Endothelial cell of umbilical vein (primary cell): ENCODE measurements around the gene EXOC6B. TPM values are rescaled to one million over a fixed set of nuclear protein-coding genes. Genes with fewer than 3 reads are reported as not detected.

Experiments used
- BruUV-seq: library from RNA; stranded (reverse); fragments of 400-500 nt; replicated peaks from 2 replicates; lab custom pipeline; 2021; lab: Mats Ljungman, UMichigan
- CTCF ChIA-PET: fragments of 300-600, 350-600 bp; sonication (Branson Sonifier 250); formaldehyde crosslinking; loops from one replicate; lab custom pipeline; 2021; ENCODE audit warnings: antibody characterized with exemption, inconsistent platforms; lab: Charles Lee
- POLR2A ChIA-PET: fragments of 300-600, 350-600 bp; sonication (Branson Sonifier 250); formaldehyde crosslinking; loops from one replicate; lab custom pipeline; 2021; ENCODE audit warnings: antibody characterized with exemption, inconsistent platforms; lab: Charles Lee
- DNase-seq: peaks from one replicate; pipeline ENCODE4 v3.0.0-alpha.2; 2011; ENCODE audit warnings: low read depth, low spot score
- FAIRE-seq: peaks from 2 replicates; lab custom pipeline; 2011; peaks lifted over from hg19 to GRCh38; lab: Jason Lieb, UNC
- H2AFZ ChIP-seq: 2 replicates; pipeline ENCODE4 v1.6.0; 2012; ENCODE audit warnings: low read depth, low read length, control low read depth, inconsistent platforms
- H3K27ac ChIP-seq: 2 replicates; pipeline ENCODE4 v1.5.1; 2011; ENCODE audit warnings: low read depth, mild to moderate bottlenecking, control low read depth, low read length, moderate library complexity; ENCODE audit not compliant: insufficient read depth
- H3K27me3 ChIP-seq, 2 experiments: 2 replicates each; pipeline versions ENCODE4 v1.6.0 to v1.6.1; 2011; ENCODE audit warnings: low read length in 2 of 2, mixed read lengths in 1 of 2; ENCODE audit not compliant: control insufficient read depth in 2 of 2, insufficient read depth in 2 of 2
- H3K36me3 ChIP-seq, 2 experiments: 2 replicates in 1 of 2; 3 replicates in 1 of 2; pipeline ENCODE4 v1.5.1; 2011; ENCODE audit warnings: low read length in 2 of 2, mild to moderate bottlenecking in 1 of 2, moderate library complexity in 1 of 2; ENCODE audit not compliant: control insufficient read depth in 2 of 2, insufficient read depth in 2 of 2; ENCODE audit errors: extremely low read depth in 1 of 2
- H3K4me1 ChIP-seq: 3 replicates; pipeline ENCODE4 v1.5.1; 2011; ENCODE audit warnings: mild to moderate bottlenecking, low read length; ENCODE audit not compliant: control insufficient read depth, insufficient read depth; ENCODE audit errors: extremely low read depth
- H3K4me2 ChIP-seq: 2 replicates; pipeline ENCODE4 v1.6.1; 2011; ENCODE audit warnings: low read length, control low read depth, mixed read lengths; ENCODE audit not compliant: insufficient read depth
- H3K4me3 ChIP-seq, 3 experiments: fragments of 200-600 bp in 1 of 3; sonication (generic), shearing (Covaris generic) in 1 of 3; replicated peaks in 1 of 3; 2 replicates each; pipeline ENCODE4 v1.5.1; 2011 to 2016; ENCODE audit warnings: control low read depth in 3 of 3, low read length in 3 of 3, mild to moderate bottlenecking in 2 of 3, inconsistent platforms in 1 of 3, low read depth in 1 of 3, moderate library complexity in 1 of 3; ENCODE audit not compliant: insufficient read depth in 1 of 3
- H3K79me2 ChIP-seq: 2 replicates; pipeline ENCODE4 v1.6.0; 2012; ENCODE audit warnings: low read length, inconsistent platforms; ENCODE audit not compliant: control insufficient read depth, insufficient read depth
- H3K9ac ChIP-seq: replicated peaks from 2 replicates; pipeline ENCODE3; 2011; ENCODE audit warnings: low read length, control low read depth; ENCODE audit not compliant: insufficient read depth; ENCODE audit errors: extremely low read depth
- H3K9me1 ChIP-seq: replicated peaks from 3 replicates; pipeline ENCODE4 v1.6.0; 2011; ENCODE audit warnings: mild to moderate bottlenecking, low read length; ENCODE audit not compliant: control insufficient read depth, insufficient read depth; ENCODE audit errors: extremely low read depth
- H3K9me3 ChIP-seq: replicated peaks from 2 replicates; pipeline ENCODE4 v1.5.1; 2012; ENCODE audit warnings: low read length, inconsistent platforms; ENCODE audit not compliant: control insufficient read depth, insufficient read depth
- H4K20me1 ChIP-seq: replicated peaks from 2 replicates; pipeline ENCODE3; 2011; ENCODE audit warnings: mild to moderate bottlenecking, low read length; ENCODE audit not compliant: control insufficient read depth, insufficient read depth; ENCODE audit errors: extremely low read depth
- EZH2 ChIP-seq: IDR thresholded peaks from 2 replicates; pipeline ENCODE4 v1.6.1; 2012; ENCODE audit warnings: borderline replicate concordance, low read depth, mild to moderate bottlenecking, moderate library complexity, low read length, inconsistent platforms; ENCODE audit not compliant: severe bottlenecking
- FOS ChIP-seq: IDR thresholded peaks from 2 replicates; pipeline ENCODE4 v1.6.1; 2011; ENCODE audit warnings: mild to moderate bottlenecking, low read length, moderate library complexity, borderline replicate concordance; ENCODE audit not compliant: insufficient read depth
- GATA2 ChIP-seq: IDR thresholded peaks from 2 replicates; pipeline ENCODE4 v1.7.0; 2011; ENCODE audit warnings: low read depth, mild to moderate bottlenecking, moderate library complexity, mixed read lengths, low read length; ENCODE audit not compliant: insufficient read length, insufficient read depth
- JUN ChIP-seq: IDR thresholded peaks from 2 replicates; pipeline ENCODE4 v1.6.1; 2011; ENCODE audit warnings: borderline replicate concordance, low read depth; ENCODE audit not compliant: insufficient read length, insufficient read depth
- MYC ChIP-seq: IDR thresholded peaks from one replicate; pipeline ENCODE4 v1.6.1; 2011; ENCODE audit warnings: mild to moderate bottlenecking, low read depth, low read length
- POLR2A ChIP-seq: IDR thresholded peaks from 2 replicates; pipeline ENCODE4 v1.6.1; 2012; ENCODE audit warnings: low read depth, mild to moderate bottlenecking, control low read depth, low read length
- POLR2AphosphoS5 ChIP-seq: IDR thresholded peaks from 2 replicates; pipeline ENCODE4 v1.6.1; 2012; ENCODE audit warnings: low read depth, mild to moderate bottlenecking, control low read depth, low read length, moderate library complexity; ENCODE audit not compliant: insufficient read depth
- dilution Hi-C: fragments of 300-500 bp; cut with MboI; formaldehyde crosslinking; loops from one replicate; pipeline ENCODE4 v1.15.0; 2019; ENCODE audit warnings: low sequenced_read_pairs; ENCODE audit not compliant: extremely low pct_ligation_motif_present
- intact Hi-C: fragments of 100-400 bp; cut with micrococcal nuclease; formaldehyde crosslinking; loops from one replicate; pipeline ENCODE4 v1.10.0; 2022
- polyA plus RNA-seq, 4 experiments: library from polyadenylated mRNA; depleted of rRNA in 3 of 4; stranded (reverse) in 3 of 4; unstranded in 1 of 4; fragments of >200 nt; gene quantifications; 2 replicates each; pipeline versions ENCODE4 v1.2.1 to v1.2.3, GENCODE V29; 2011 to 2012; ENCODE audit warnings: missing spikeins in 1 of 4
- total RNA-seq: library from RNA; stranded (reverse); gene quantifications from 2 replicates; pipeline ENCODE4 v1.2.3, GENCODE V29; 2021
- TF ChIP-seq, protein P1 (sequence below), 2 donors: IDR thresholded peaks; 1 replicate in 1 of 2; 2 replicates in 1 of 2; pipeline ENCODE4 v1.5.1; 2011; ENCODE audit warnings: low read length in 2 of 2, mild to moderate bottlenecking in 2 of 2, moderate library complexity in 2 of 2, control low read depth in 1 of 2, inconsistent platforms in 1 of 2, low read depth in 1 of 2; ENCODE audit not compliant: insufficient read depth in 1 of 2; ENCODE audit errors: extremely low read depth in 1 of 2
- TF ChIP-seq, protein P2 (sequence below): IDR thresholded peaks from 2 replicates; pipeline ENCODE4 v1.6.1; 2011; ENCODE audit not compliant: insufficient read depth, insufficient read length

Gene EXOC6B
- total and polyA plus RNA-seq, 2 donors (not counting 3 experiments of a cell fraction or from before 2014, with no cell fraction given), result 10.8 to 34.8 TPM

GRCh38 chr2:72834596-72834995 lies 8.8 kb upstream of the EXOC6B start:
- no peak overlapping the region for H3K4me3 ChIP-seq
- dilution Hi-C loops, result no loop called here
- H3K79me2 ChIP-seq, result no peaks in the 10 kb centered on the region
- ChIA-PET CTCF (interaction anchor here (0.9 kb wide), 1 partner anchor 28 kb away, joined by 4 read pairs; no protein-coding TSS in a partner anchor), POLR2A (no interaction called here)
- FAIRE-seq (no peak), DNase-seq (no peak)
- no peak overlapping the region for H3K4me2 ChIP-seq
- no peaks in the 10 kb centered on the region for H3K9me3 ChIP-seq
- peaks cover 0 to 11% of the 10 kb centered on the region in 2 experiments for H3K27me3 ChIP-seq
- H3K9ac ChIP-seq, result no peak overlapping the region
- H2AFZ ChIP-seq, result no peak overlapping the region
- H3K9me1 ChIP-seq, result no peaks in the 10 kb centered on the region
- no peaks in the 10 kb centered on the region for H3K36me3 ChIP-seq
- TF ChIP-seq POLR2A (no peak), GATA2 (no peak)
- no peaks in the 10 kb centered on the region for H4K20me1 ChIP-seq
- H3K27ac ChIP-seq, result no peak overlapping the region
- H3K4me1 ChIP-seq, result no peaks in the 10 kb centered on the region
- BruUV-seq, result no TSS peak
- intact Hi-C loops, result no loop called here

DNA sequence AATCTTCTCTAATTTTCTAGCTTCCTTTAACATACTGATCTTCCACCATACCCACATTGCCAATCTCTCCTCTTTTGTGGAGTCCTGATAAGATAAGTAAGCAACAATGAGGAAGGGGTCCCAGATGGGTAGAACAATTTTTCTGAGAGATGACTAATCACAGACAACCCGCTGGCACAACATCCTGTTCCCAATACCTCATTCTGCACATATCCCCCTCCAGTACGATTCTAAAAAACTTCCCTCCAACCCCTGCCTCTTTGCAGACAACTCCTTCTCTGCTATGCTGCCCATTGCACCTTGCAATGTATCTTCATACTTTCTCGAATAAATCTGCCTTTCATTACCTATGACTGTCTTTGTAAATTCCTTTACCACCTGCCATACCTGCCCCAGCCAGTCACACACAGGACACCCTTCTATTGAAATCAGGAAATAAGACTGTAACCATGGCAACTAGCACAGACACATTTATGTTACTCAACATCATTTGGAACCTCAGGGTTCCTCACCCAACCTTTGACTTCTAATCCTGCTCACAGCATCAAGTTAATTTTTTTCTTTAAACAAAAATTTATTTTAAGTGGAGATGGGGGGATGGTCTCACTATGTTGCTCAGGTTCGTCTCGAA lies 7.4 kb upstream of the EXOC6B start:
- Histone ChIP-seq H3K9me1 (no peaks in the 10 kb centered on the region), H3K27ac (no peak overlapping the region), H3K36me3 (no peaks in the 10 kb centered on the region), H3K4me2 (no peak overlapping the region), H2AFZ (no peak overlapping the region), H3K4me3 (no peak overlapping the region), H3K27me3 (peaks cover 0 to 11% of the 10 kb centered on the region in 2 experiments), H3K79me2 (no peaks in the 10 kb centered on the region), H4K20me1 (no peaks in the 10 kb centered on the region), H3K9ac (no peak overlapping the region), H3K9me3 (no peaks in the 10 kb centered on the region), H3K4me1 (peaks cover 1% of the 10 kb centered on the region)
- DNase-seq (no peak), FAIRE-seq (no peak)
- dilution Hi-C loops, result no loop called here
- CTCF ChIA-PET, result interaction anchor here (1.3 to 2.0 kb wide), 4 partner anchors 9 to 54 kb away, joined by 4 to 5 read pairs (median 5); partner anchors contain the start of gene SPR
- BruUV-seq, result no TSS peak
- TF ChIP-seq, protein P1, sequence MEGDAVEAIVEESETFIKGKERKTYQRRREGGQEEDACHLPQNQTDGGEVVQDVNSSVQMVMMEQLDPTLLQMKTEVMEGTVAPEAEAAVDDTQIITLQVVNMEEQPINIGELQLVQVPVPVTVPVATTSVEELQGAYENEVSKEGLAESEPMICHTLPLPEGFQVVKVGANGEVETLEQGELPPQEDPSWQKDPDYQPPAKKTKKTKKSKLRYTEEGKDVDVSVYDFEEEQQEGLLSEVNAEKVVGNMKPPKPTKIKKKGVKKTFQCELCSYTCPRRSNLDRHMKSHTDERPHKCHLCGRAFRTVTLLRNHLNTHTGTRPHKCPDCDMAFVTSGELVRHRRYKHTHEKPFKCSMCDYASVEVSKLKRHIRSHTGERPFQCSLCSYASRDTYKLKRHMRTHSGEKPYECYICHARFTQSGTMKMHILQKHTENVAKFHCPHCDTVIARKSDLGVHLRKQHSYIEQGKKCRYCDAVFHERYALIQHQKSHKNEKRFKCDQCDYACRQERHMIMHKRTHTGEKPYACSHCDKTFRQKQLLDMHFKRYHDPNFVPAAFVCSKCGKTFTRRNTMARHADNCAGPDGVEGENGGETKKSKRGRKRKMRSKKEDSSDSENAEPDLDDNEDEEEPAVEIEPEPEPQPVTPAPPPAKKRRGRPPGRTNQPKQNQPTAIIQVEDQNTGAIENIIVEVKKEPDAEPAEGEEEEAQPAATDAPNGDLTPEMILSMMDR (IDR thresholded peaks at IDR 0.05; ENCODE audit: extremely low read depth in 1 of 2, insufficient read depth in 1 of 2, low read depth in 1 of 2, low read length in 2 of 2), result no peak
- TF ChIP-seq, protein P2, sequence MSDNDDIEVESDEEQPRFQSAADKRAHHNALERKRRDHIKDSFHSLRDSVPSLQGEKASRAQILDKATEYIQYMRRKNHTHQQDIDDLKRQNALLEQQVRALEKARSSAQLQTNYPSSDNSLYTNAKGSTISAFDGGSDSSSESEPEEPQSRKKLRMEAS, result no peak
- peak; percentile 63 for TF ChIP-seq FOS
- TF ChIP-seq POLR2AphosphoS5, result no peak
- TF ChIP-seq GATA2, result peak; percentile 83
- no peak for TF ChIP-seq EZH2
- TF ChIP-seq JUN, result no peak
- no peak for TF ChIP-seq POLR2A
- no peak for TF ChIP-seq MYC
- intact Hi-C loops, result no loop called here
- POLR2A ChIA-PET, result no interaction called here
